Adrenal gland (tissue), 5 donors: Measurements from ENCODE around the gene CTCFL.

ENCODE experiments used
- POLR2A ChIP-seq, 2 donors: fragments of 450-650 bp; IDR thresholded peaks; one replicate each; pipeline ENCODE4 v1.6.1; 2017; ENCODE audit warnings: antibody characterized with exemption in 2 of 2, mild to moderate bottlenecking in 2 of 2, moderate library complexity in 1 of 2
- TF ChIP-seq, protein P1 (sequence below), 6 experiments: fragments of 450-650 bp in 4 of 6; fragments of 200-600 bp in 2 of 6; sonication (generic) in 1 of 6; IDR thresholded peaks; 1 replicate in 5 of 6; 2 replicates in 1 of 6; pipeline versions ENCODE4 v1.5.1 to v1.8.0; 2016 to 2021; ENCODE audit warnings: antibody characterized with exemption in 6 of 6, mild to moderate bottlenecking in 2 of 6, moderate library complexity in 1 of 6
- donor health status: DM: no; HTN: no; CAD: no.

DNA sequence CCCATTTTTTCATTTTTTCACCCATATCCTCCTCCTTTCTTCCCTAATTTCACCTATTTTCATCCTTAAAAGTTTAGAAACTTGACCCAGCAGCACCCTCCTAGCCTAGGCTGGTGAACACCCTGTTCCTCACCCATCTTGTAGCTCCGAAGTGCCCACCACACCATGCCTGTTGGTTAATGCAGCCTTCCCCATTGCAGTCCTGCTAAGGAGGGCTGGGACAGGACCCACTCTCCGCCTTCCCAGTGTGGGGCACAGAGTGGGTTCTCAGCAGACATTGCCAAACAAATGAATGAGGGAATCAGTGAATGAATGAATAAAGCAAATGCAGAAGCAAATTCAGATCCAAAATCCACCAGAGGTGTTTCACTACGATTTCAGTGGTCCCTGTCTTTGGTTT lies 45.7 kb downstream of the CTCFL start:
- TF ChIP-seq, protein P1, sequence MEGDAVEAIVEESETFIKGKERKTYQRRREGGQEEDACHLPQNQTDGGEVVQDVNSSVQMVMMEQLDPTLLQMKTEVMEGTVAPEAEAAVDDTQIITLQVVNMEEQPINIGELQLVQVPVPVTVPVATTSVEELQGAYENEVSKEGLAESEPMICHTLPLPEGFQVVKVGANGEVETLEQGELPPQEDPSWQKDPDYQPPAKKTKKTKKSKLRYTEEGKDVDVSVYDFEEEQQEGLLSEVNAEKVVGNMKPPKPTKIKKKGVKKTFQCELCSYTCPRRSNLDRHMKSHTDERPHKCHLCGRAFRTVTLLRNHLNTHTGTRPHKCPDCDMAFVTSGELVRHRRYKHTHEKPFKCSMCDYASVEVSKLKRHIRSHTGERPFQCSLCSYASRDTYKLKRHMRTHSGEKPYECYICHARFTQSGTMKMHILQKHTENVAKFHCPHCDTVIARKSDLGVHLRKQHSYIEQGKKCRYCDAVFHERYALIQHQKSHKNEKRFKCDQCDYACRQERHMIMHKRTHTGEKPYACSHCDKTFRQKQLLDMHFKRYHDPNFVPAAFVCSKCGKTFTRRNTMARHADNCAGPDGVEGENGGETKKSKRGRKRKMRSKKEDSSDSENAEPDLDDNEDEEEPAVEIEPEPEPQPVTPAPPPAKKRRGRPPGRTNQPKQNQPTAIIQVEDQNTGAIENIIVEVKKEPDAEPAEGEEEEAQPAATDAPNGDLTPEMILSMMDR (IDR thresholded peaks at IDR 0.05): no peak
- TF ChIP-seq POLR2A (IDR thresholded peaks at IDR 0.05): no peak
